Mesenchymal stem cell (in vitro differentiated cells and primary cell): Measurements from ENCODE around the gene MID2.

Experiments
- DNase-seq: peaks from one replicate; pipeline ENCODE4 v3.0.0-alpha.2; 2013
- H2AFZ ChIP-seq: one replicate; pipeline ENCODE4 v1.6.1; 2013; ENCODE audit warnings: low read depth, mild to moderate bottlenecking, control low read depth, inconsistent platforms, low read length, moderate library complexity
- H2AK5ac ChIP-seq: 2 replicates; pipeline ENCODE4 v1.6.1; 2013; ENCODE audit warnings: low read length, moderate library complexity, mild to moderate bottlenecking, inconsistent platforms; ENCODE audit not compliant: severe bottlenecking
- H2BK120ac ChIP-seq: one replicate; pipeline ENCODE4 v1.6.1; 2013; ENCODE audit warnings: low read depth, mild to moderate bottlenecking, inconsistent platforms, low read length, moderate library complexity
- H2BK12ac ChIP-seq, 2 experiments: one replicate each; pipeline ENCODE4 v1.6.1; 2013; ENCODE audit warnings: inconsistent platforms in 2 of 2, low read length in 2 of 2, mild to moderate bottlenecking in 2 of 2, moderate library complexity in 2 of 2, control low read depth in 1 of 2
- H2BK15ac ChIP-seq: one replicate; pipeline ENCODE4 v1.6.1; 2013; ENCODE audit warnings: mild to moderate bottlenecking, low read depth, inconsistent platforms; ENCODE audit not compliant: poor library complexity, severe bottlenecking
- H2BK5ac ChIP-seq: 2 replicates; pipeline ENCODE4 v1.6.1; 2013; ENCODE audit warnings: low read depth, mild to moderate bottlenecking, low read length, control low read depth, inconsistent platforms; ENCODE audit not compliant: poor library complexity, severe bottlenecking
- H3K14ac ChIP-seq, 2 experiments: one replicate each; pipeline ENCODE4 v1.6.1; 2013; ENCODE audit warnings: inconsistent platforms in 2 of 2, low read length in 2 of 2, control low read depth in 1 of 2, mild to moderate bottlenecking in 1 of 2, moderate library complexity in 1 of 2
- H3K18ac ChIP-seq, 2 experiments: one replicate each; pipeline ENCODE4 v1.6.1; 2013; ENCODE audit warnings: inconsistent platforms in 2 of 2, low read length in 2 of 2, control low read depth in 1 of 2, low read depth in 1 of 2, mild to moderate bottlenecking in 1 of 2
- H3K23ac ChIP-seq, 2 experiments: one replicate each; pipeline ENCODE4 v1.6.1; 2013; ENCODE audit warnings: inconsistent platforms in 2 of 2, low read length in 2 of 2, mild to moderate bottlenecking in 2 of 2, moderate library complexity in 2 of 2, control low read depth in 1 of 2
- H3K27ac ChIP-seq: 2 replicates; pipeline ENCODE4 v1.5.1; 2013; ENCODE audit warnings: mild to moderate bottlenecking, moderate library complexity, low read length, control low read depth, inconsistent platforms; ENCODE audit not compliant: poor library complexity, severe bottlenecking
- H3K27me3 ChIP-seq, 2 experiments: 2 replicates each; pipeline versions ENCODE4 v1.6.1 to v1.7.0; 2013; ENCODE audit warnings: low read length in 2 of 2, mild to moderate bottlenecking in 2 of 2, moderate library complexity in 2 of 2, control low read depth in 1 of 2, inconsistent platforms in 1 of 2; ENCODE audit not compliant: control insufficient read depth in 1 of 2, insufficient read depth in 1 of 2
- H3K36me3 ChIP-seq, 2 experiments: 2 replicates each; pipeline versions ENCODE4 v1.6.1 to v1.7.0; 2013; ENCODE audit warnings: low read length in 2 of 2, control low read depth in 1 of 2, inconsistent platforms in 1 of 2, low read depth in 1 of 2, mild to moderate bottlenecking in 1 of 2; ENCODE audit not compliant: insufficient read depth in 2 of 2, control insufficient read depth in 1 of 2
- H3K4ac ChIP-seq, 2 experiments: one replicate each; pipeline ENCODE4 v1.6.1; 2013; ENCODE audit warnings: inconsistent platforms in 2 of 2, low read length in 2 of 2, mild to moderate bottlenecking in 2 of 2, moderate library complexity in 2 of 2, control low read depth in 1 of 2, low read depth in 1 of 2
- H3K4me1 ChIP-seq: 2 replicates; pipeline ENCODE4 v1.6.1; 2013; ENCODE audit warnings: low read depth, low read length, control low read depth; ENCODE audit not compliant: control insufficient read depth, insufficient read depth
- H3K4me2 ChIP-seq: 2 replicates; pipeline ENCODE4 v1.6.1; 2013; ENCODE audit warnings: low read length, mild to moderate bottlenecking, inconsistent platforms; ENCODE audit not compliant: poor library complexity, severe bottlenecking
- H3K4me3 ChIP-seq, 2 experiments: 2 replicates each; pipeline versions ENCODE4 v1.5.1 to v1.7.0; 2013; ENCODE audit warnings: low read length in 2 of 2, mild to moderate bottlenecking in 2 of 2, control low read depth in 1 of 2, low read depth in 1 of 2; ENCODE audit not compliant: insufficient read depth in 1 of 2
- H3K79me1 ChIP-seq: replicated peaks from 2 replicates; pipeline ENCODE4 v1.6.1; 2013; ENCODE audit warnings: mild to moderate bottlenecking, control low read depth, low read length, inconsistent platforms; ENCODE audit not compliant: poor library complexity, severe bottlenecking
- H3K9ac ChIP-seq: 2 replicates; pipeline ENCODE4 v1.7.0; 2013; ENCODE audit warnings: mild to moderate bottlenecking, low read length, moderate library complexity
- H3K9me3 ChIP-seq: 2 replicates; pipeline ENCODE4 v1.7.0; 2013; ENCODE audit warnings: mild to moderate bottlenecking, low read length; ENCODE audit not compliant: control insufficient read depth
- H4K8ac ChIP-seq: one replicate; pipeline ENCODE4 v1.6.1; 2013; ENCODE audit warnings: inconsistent platforms, mild to moderate bottlenecking, low read length, moderate library complexity
- H4K91ac ChIP-seq: one replicate; pipeline ENCODE4 v1.6.1; 2013; ENCODE audit warnings: mild to moderate bottlenecking, low read length, inconsistent platforms
- WGBS: methylation state at CpG from one replicate; pipeline ENCODE4 v1.1.7; 2013; ENCODE audit warnings: mixed read lengths; 5-methylcytosine and 5-hydroxymethylcytosine counted together

Gene MID2

GRCh38 chrX:107818900-107819521 lies 6.7 kb upstream of the MID2 start:
- Histone ChIP-seq H2BK12ac (no peak overlapping the region), H4K8ac (no peak overlapping the region), H3K9me3 (peaks cover 31% of the 10 kb centered on the region), H3K4me1 (no peaks in the 10 kb centered on the region), H2BK120ac (no peak overlapping the region), H2BK15ac (no peak overlapping the region), H3K23ac (no peak overlapping the region), H3K27ac (no peak overlapping the region), H3K4ac (no peak overlapping the region), H3K14ac (no peak overlapping the region), H3K36me3 (no peaks in the 10 kb centered on the region), H3K4me2 (no peak overlapping the region), H3K27me3 (peaks cover 0 to 23% of the 10 kb centered on the region in 2 experiments), H3K9ac (no peak overlapping the region), H3K18ac (no peak overlapping the region), H2BK5ac (no peak overlapping the region), H3K4me3 (no peak overlapping the region), H3K79me1 (no peaks in the 10 kb centered on the region), H2AK5ac (no peak overlapping the region), H4K91ac (no peak overlapping the region), H2AFZ (no peak overlapping the region)
- DNase-seq, result no peak

GRCh38 chrX:107823042-107823441 lies 2.6 kb upstream of the MID2 start:
- no CpG with 5 or more reads among the region's 2 CpGs for WGBS
- H3K9me3 ChIP-seq, result peaks cover 20% of the 10 kb centered on the region
- no peak overlapping the region for H3K4ac ChIP-seq

DNA sequence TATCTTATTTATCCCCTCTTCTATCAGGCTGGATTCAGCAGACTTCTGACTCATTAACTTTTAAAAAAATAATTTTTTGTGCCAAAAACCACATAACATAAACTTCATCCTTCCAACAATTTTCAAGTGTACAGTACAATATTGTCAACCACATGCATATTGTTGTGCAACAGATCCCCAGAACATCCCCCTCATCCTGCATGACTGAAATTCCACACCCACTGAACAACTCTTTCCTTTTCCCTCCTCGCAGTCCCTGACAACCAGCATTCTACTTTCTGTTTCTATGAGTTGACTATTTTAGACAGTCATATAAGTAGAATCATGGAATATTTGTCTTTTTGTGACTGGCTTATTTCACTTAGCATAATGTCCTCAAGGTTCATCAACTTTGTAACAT lies 2.2 kb upstream of the MID2 start:
- H2BK120ac ChIP-seq, result no peak overlapping the region
- H2AFZ ChIP-seq, result no peak overlapping the region
- H3K79me1 ChIP-seq, result no peaks in the 10 kb centered on the region
- H2BK15ac ChIP-seq, result no peak overlapping the region
- WGBS, result no CpG with 5 or more reads among the region's 1 CpG
- no peak overlapping the region for H3K4me2 ChIP-seq
- H4K91ac ChIP-seq, result no peak overlapping the region
- H3K18ac ChIP-seq, result no peak overlapping the region
- no peaks in the 10 kb centered on the region for H3K36me3 ChIP-seq
- H2BK12ac ChIP-seq, result no peak overlapping the region
- no peak overlapping the region for H3K23ac ChIP-seq
- no peak overlapping the region for H3K4ac ChIP-seq
- no peak overlapping the region for H3K14ac ChIP-seq
- peak; percentile 75 for DNase-seq
- H3K27ac ChIP-seq, result no peak overlapping the region
- H3K4me1 ChIP-seq, result no peaks in the 10 kb centered on the region
- H3K9ac ChIP-seq, result peak overlapping the region; percentile 17
- H3K27me3 ChIP-seq, result peaks cover 0 to 7% of the 10 kb centered on the region in 2 experiments
- H4K8ac ChIP-seq, result no peak overlapping the region
- H2AK5ac ChIP-seq, result no peak overlapping the region
- no peak overlapping the region for H3K4me3 ChIP-seq
- no peak overlapping the region for H2BK5ac ChIP-seq
- peaks cover 16% of the 10 kb centered on the region for H3K9me3 ChIP-seq

More at GRCh38 chrX:107823042-107823441, 2.6 kb upstream of the MID2 start:
- H3K23ac ChIP-seq, result no peak overlapping the region
- no peak overlapping the region for H2AFZ ChIP-seq
- no peaks in the 10 kb centered on the region for H3K4me1 ChIP-seq
- peaks cover 0 to 9% of the 10 kb centered on the region in 2 experiments for H3K27me3 ChIP-seq
- no peaks in the 10 kb centered on the region for H3K36me3 ChIP-seq
- H3K9ac ChIP-seq, result no peak overlapping the region
- H3K4me3 ChIP-seq, result no peak overlapping the region
- H4K91ac ChIP-seq, result no peak overlapping the region
- no peak overlapping the region for H4K8ac ChIP-seq
- no peaks in the 10 kb centered on the region for H3K79me1 ChIP-seq
- DNase-seq, result no peak
- H3K14ac ChIP-seq, result no peak overlapping the region
- H3K4me2 ChIP-seq, result no peak overlapping the region
- H2BK5ac ChIP-seq, result no peak overlapping the region
- H2BK15ac ChIP-seq, result no peak overlapping the region
- no peak overlapping the region for H2BK12ac ChIP-seq
- no peak overlapping the region for H2AK5ac ChIP-seq
- H3K18ac ChIP-seq, result no peak overlapping the region
- H2BK120ac ChIP-seq, result no peak overlapping the region
- no peak overlapping the region for H3K27ac ChIP-seq

DNA sequence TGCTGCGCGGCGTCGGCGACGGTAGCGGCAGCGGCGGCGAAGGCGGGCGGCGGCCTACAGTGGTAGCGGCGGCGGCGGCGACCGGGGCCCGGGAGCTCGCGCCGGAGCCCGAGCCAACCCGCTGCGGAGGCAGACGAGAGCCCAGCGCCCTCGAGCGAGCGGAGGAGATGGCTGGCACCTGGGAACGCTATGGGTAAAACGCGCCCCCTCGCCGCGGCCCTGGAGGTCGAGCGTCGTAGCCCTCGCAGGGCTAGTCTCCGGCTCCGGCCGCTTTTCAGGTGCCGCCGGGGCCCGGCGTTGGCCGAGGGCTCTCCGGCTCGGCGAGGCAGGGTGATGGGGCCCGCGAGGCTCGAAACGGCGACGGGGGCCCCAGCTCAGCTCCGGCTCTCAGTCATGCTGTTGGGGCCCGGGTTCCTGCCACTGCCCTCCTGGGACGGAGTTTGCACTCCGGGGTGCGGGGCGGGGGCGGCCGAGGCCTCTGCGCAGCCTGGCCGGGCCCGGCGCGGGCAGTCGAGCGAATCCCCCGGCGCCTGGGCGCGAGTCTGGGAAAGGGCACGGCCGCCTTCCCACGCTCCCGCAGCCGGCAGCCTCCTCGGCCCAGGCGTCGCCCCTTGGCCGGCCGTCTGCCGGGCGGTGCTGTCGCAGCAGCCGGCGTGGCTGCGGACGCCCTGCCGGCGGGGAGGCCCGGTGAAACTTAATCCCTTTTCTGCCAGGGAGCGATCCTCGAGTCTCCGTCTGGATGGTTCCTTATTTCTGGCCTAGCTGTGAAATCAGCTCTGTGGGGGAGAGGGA lies 768 bp downstream of the MID2 start:
- Histone ChIP-seq H4K91ac (no peak overlapping the region), H3K27ac (peak overlapping the region; percentile 54), H2BK5ac (no peak overlapping the region), H3K9me3 (no peaks in the 10 kb centered on the region), H2BK120ac (peak overlapping the region; percentile 19), H3K27me3 (peaks cover 0 to 18% of the 10 kb centered on the region in 2 experiments), H3K18ac (peak overlapping the region; percentile 70), H2AK5ac (no peak overlapping the region), H3K9ac (peak overlapping the region; percentile 83), H2BK15ac (peak overlapping the region; percentile 44), H3K4ac (peak overlapping the region in 1 of 2 experiments; percentile 69), H3K14ac (no peak overlapping the region), H3K4me1 (no peaks in the 10 kb centered on the region), H2AFZ (peak overlapping the region; percentile 77), H3K79me1 (peaks cover 3% of the 10 kb centered on the region), H4K8ac (peak overlapping the region; percentile 80), H3K4me2 (peak overlapping the region; percentile 68), H3K23ac (no peak overlapping the region), H2BK12ac (peak overlapping the region in 1 of 2 experiments; percentile 63), H3K36me3 (no peaks in the 10 kb centered on the region), H3K4me3 (peak overlapping the region; percentile 58 to 68)
- 2% methylated on average over 41 of the region's 100 CpGs for WGBS
- DNase-seq, result peak; percentile 77
